ENCODE measurements around the gene SIGLEC10. TPM values are rescaled to one million over a fixed set of nuclear protein-coding genes. Genes with fewer than 3 reads are reported as not detected.

The SIGLEC10 gene
- total and polyA plus RNA-seq, 9 of the 15 experiments (the other 6 are each of a cell fraction or from before 2014, with no cell fraction given), result 0.10 to 1.8 (median 0.82) TPM

DNA sequence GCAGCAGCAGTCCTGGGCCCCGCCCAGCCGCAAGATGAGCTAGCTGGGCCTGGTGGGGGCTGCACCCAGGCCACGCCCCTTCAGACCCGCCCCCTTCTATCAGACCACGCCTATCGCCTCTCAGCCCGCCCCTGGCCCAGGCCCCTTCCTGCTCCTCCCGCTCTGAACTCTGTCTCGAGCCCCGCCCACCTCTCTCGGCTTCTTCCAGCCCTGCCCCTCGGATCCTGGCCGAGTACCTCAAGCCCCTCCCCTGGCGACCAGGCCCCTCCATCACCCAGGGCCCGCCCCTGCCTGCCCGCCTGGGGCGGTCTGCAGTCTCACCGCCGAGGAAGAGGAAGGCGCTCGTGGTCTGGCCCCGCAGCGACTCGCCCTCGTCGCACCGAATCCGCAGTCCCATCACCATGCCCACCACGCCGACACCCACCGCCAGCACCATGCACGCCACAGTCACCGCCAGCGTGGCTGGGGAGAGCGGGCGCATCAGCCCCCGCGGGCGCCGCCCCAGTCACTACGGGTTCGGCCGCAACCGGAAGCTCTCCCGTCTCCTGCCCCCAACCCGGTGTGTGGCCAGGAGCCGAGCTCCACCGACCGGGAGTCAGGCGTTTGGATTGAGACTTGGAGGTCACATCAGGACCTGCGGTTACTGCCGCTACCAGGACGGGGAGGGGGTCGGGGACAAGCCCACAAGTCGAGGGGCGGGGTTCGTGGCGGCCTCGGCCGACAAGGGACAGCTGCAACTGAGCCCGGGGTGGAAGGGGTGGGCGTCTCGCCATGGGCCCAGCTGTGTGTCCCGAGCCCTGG lies 49.7 kb downstream of the SIGLEC10 start (continued):
- TF ChIP-seq POLR3A (IDR thresholded peaks at IDR 0.05; ENCODE audit: borderline replicate concordance, extremely low read depth, insufficient read depth, insufficient read length) (no peak), PTRF (tag; IDR thresholded peaks at IDR 0.05) (no peak), SRSF1 (IDR thresholded peaks at IDR 0.05; ENCODE audit: low read depth, low read length) (no peak), CBX2 (IDR thresholded peaks at IDR 0.05; ENCODE audit: insufficient read depth, low read length, poor library complexity, severe bottlenecking) (no peak), GTF2A2 (tag; IDR thresholded peaks at IDR 0.05) (no peak), SUPT5H (IDR thresholded peaks at IDR 0.05) (peak; percentile 86), ZNF644 (tag; IDR thresholded peaks at IDR 0.05; ENCODE audit: low read depth) (no peak), ETV5 (CRISPR knock-in tag; IDR thresholded peaks at IDR 0.05; ENCODE audit: low read depth) (peak; percentile 88), KDM1A (IDR thresholded peaks at IDR 0.05) (no peak), RFX7 (CRISPR knock-in tag; IDR thresholded peaks at IDR 0.05) (no peak), ASH1L (IDR thresholded peaks at IDR 0.05; ENCODE audit: borderline replicate concordance, low read depth, partially characterized antibody) (no peak), ZNF551 (CRISPR knock-in tag; IDR thresholded peaks at IDR 0.05) (no peak), HDAC6 (IDR thresholded peaks at IDR 0.05; ENCODE audit: low read depth, low read length) (no peak), CBFA2T3 (IDR thresholded peaks at IDR 0.05) (peak; percentile 31; the same call in 1 of the 2 replicates), MAFF (IDR thresholded peaks at IDR 0.05; ENCODE audit: low read length) (no peak), CBFB (CRISPR knock-in tag; IDR thresholded peaks at IDR 0.05) (0 out of 2 replicates have a peak, but pooled peaks have one; percentile 8), TRIM28 (IDR thresholded peaks at IDR 0.05) (no peak), FOS (IDR thresholded peaks at IDR 0.05; ENCODE audit: extremely low read depth, insufficient read length) (no peak), DACH1 (IDR thresholded peaks at IDR 0.05; ENCODE audit: partially characterized antibody) (no peak), TCFL5 (CRISPR knock-in tag; conservative IDR thresholded peaks at IDR 0.05) (no peak), SIRT6 (IDR thresholded peaks at IDR 0.05; ENCODE audit: low read depth, low read length) (no peak), ZNF354B (CRISPR knock-in tag; IDR thresholded peaks at IDR 0.05) (no peak), NFXL1 (CRISPR knock-in tag; IDR thresholded peaks at IDR 0.05) (no peak), EP300 (IDR thresholded peaks at IDR 0.05; ENCODE audit: low read length) (no peak), MTA2 (IDR thresholded peaks at IDR 0.05; ENCODE audit: low read depth) (no peak), NFRKB (IDR thresholded peaks at IDR 0.05; ENCODE audit: low read depth) (0 out of 2 replicates have a peak, but pooled peaks have one; percentile 31)
- TF ChIP-seq, protein P1, sequence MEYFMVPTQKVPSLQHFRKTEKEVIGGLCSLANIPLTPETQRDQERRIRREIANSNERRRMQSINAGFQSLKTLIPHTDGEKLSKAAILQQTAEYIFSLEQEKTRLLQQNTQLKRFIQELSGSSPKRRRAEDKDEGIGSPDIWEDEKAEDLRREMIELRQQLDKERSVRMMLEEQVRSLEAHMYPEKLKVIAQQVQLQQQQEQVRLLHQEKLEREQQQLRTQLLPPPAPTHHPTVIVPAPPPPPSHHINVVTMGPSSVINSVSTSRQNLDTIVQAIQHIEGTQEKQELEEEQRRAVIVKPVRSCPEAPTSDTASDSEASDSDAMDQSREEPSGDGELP (CRISPR knock-in tag; IDR thresholded peaks at IDR 0.05; ENCODE audit: borderline replicate concordance), result peak; percentile 77
- TF ChIP-seq, protein P2, sequence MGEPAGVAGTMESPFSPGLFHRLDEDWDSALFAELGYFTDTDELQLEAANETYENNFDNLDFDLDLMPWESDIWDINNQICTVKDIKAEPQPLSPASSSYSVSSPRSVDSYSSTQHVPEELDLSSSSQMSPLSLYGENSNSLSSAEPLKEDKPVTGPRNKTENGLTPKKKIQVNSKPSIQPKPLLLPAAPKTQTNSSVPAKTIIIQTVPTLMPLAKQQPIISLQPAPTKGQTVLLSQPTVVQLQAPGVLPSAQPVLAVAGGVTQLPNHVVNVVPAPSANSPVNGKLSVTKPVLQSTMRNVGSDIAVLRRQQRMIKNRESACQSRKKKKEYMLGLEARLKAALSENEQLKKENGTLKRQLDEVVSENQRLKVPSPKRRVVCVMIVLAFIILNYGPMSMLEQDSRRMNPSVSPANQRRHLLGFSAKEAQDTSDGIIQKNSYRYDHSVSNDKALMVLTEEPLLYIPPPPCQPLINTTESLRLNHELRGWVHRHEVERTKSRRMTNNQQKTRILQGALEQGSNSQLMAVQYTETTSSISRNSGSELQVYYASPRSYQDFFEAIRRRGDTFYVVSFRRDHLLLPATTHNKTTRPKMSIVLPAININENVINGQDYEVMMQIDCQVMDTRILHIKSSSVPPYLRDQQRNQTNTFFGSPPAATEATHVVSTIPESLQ (CRISPR knock-in tag; IDR thresholded peaks at IDR 0.05), result no peak

All from K562 (cell line).